PFSK-1 (cell line): Measurements from ENCODE around the gene TOE1.

ENCODE experiments used
- FOXP2 ChIP-seq: optimal IDR thresholded peaks from 2 replicates; pipeline ENCODE3; 2011; ENCODE audit warnings: borderline replicate concordance, control low read depth, inconsistent platforms; ENCODE audit not compliant: insufficient read depth; ENCODE audit errors: extremely low read length, extremely low read depth
- POLR2AphosphoS5 ChIP-seq: IDR thresholded peaks from 2 replicates; pipeline ENCODE4 v1.6.1; 2012; ENCODE audit warnings: low read depth, mild to moderate bottlenecking, control low read depth, low read length, moderate library complexity
- REST ChIP-seq, 2 experiments: IDR thresholded peaks; 2 replicates each; pipeline versions ENCODE4 v1.6.1 to v1.8.0; 2011 to 2012; ENCODE audit warnings: low read depth in 2 of 2, low read length in 2 of 2, control low read depth in 1 of 2, inconsistent platforms in 1 of 2, mild to moderate bottlenecking in 1 of 2, moderate library complexity in 1 of 2; ENCODE audit not compliant: insufficient read depth in 1 of 2
- SIN3A ChIP-seq: IDR thresholded peaks from 2 replicates; pipeline ENCODE4 v1.6.1; 2012; ENCODE audit warnings: mild to moderate bottlenecking, low read length, moderate library complexity, borderline replicate concordance; ENCODE audit not compliant: insufficient read depth
- TAF1 ChIP-seq: IDR thresholded peaks from 2 replicates; pipeline ENCODE4 v1.6.1; 2012; ENCODE audit warnings: low read length, control low read depth, borderline replicate concordance; ENCODE audit not compliant: insufficient read depth

Gene TOE1

GRCh38 chr1:45299981-45300668, 39.8 kb upstream of the TOE1 start:
- TF ChIP-seq POLR2AphosphoS5 = no peak
- TF ChIP-seq FOXP2 = no peak
- no peak for TF ChIP-seq SIN3A
- no peak for TF ChIP-seq TAF1
- TF ChIP-seq REST (IDR thresholded peaks at IDR 0.05; ENCODE audit: insufficient read depth in 1 of 2, low read depth in 2 of 2, low read length in 2 of 2) = no peak

GRCh38 chr1:45300669-45300997, 39.3 kb upstream of the TOE1 start:
- TF ChIP-seq REST (IDR thresholded peaks at IDR 0.05; ENCODE audit: insufficient read depth in 1 of 2, low read depth in 2 of 2, low read length in 2 of 2) = no peak

GRCh38 chr1:45302505-45303150, 37.3 kb upstream of the TOE1 start:
- TF ChIP-seq SIN3A (no peak), FOXP2 (no peak), REST (IDR thresholded peaks at IDR 0.05; ENCODE audit: insufficient read depth in 1 of 2, low read depth in 2 of 2, low read length in 2 of 2) (no peak), TAF1 (no peak), POLR2AphosphoS5 (no peak)

GRCh38 chr1:45303520-45304310, 36.3 kb upstream of the TOE1 start:
- no peak for TF ChIP-seq REST (IDR thresholded peaks at IDR 0.05; ENCODE audit: insufficient read depth in 1 of 2, low read depth in 2 of 2, low read length in 2 of 2)
- peak; percentile 22 for TF ChIP-seq FOXP2
- peak; percentile 45; the same call in 1 of the 2 replicates for TF ChIP-seq TAF1
- no peak for TF ChIP-seq SIN3A
- peak; percentile 78 for TF ChIP-seq POLR2AphosphoS5
